Central memory CD8-positive, alpha-beta T cell (primary cell): Measurements from ENCODE around the gene COIL.

Experiments used
- ATAC-seq: fragments of 150-1000 bp; cut with Tn5 transposase; replicated peaks from 2 replicates; pipeline ENCODE4 v1.10.0; 2022; ENCODE audit warnings: mild to moderate bottlenecking, moderate FRiP score, moderate number of reproducible peaks; ENCODE audit not compliant: poor library complexity, severe bottlenecking; ENCODE audit errors: extremely low read depth
- DNase-seq, 2 donors: peaks; one replicate each; pipeline ENCODE4 v3.0.0; 2021; ENCODE audit warnings: low spot score in 2 of 2
- H3K27ac Mint-ChIP-seq: one replicate; pipeline ENCODE4 v1.8.0; 2022; ENCODE audit warnings: low read depth, mild to moderate bottlenecking, moderate library complexity, mixed read lengths
- H3K27me3 Mint-ChIP-seq: one replicate; pipeline ENCODE4 v1.8.0; 2022; ENCODE audit warnings: mixed read lengths
- H3K36me3 Mint-ChIP-seq: one replicate; pipeline ENCODE4 v1.8.0; 2022; ENCODE audit warnings: mild to moderate bottlenecking, moderate library complexity, mixed read lengths; ENCODE audit not compliant: insufficient read depth
- H3K4me1 Mint-ChIP-seq: one replicate; pipeline ENCODE4 v1.8.0; 2022; ENCODE audit warnings: mixed read lengths
- H3K4me3 Mint-ChIP-seq: one replicate; pipeline ENCODE4 v1.8.0; 2022; ENCODE audit warnings: mild to moderate bottlenecking, moderate library complexity, mixed read lengths
- H3K9me3 Mint-ChIP-seq: one replicate; pipeline ENCODE4 v1.8.0; 2022; ENCODE audit warnings: mixed read lengths

Gene COIL

DNA sequence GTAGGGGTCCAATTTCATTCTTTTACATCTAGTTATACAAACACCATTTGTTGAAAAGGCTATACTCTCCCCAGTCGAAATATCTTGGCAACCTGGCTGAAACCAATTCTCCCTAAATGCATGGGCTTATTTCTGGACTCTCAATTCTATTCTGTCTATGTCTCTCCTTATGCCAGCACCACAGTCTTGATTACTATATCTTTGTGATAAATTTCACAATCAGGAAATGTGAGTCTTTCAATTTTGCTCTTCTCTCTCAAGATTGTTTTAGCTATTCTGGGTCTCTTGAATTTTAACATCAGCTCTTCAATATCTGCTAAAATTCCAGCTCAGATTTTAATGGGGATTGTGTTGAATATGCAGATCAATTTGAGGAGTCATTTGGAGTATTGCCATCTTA is 41.1 kb downstream of the COIL start:
- ATAC-seq (no peak), DNase-seq (no peak)
- H3K27ac Mint-ChIP-seq, result no peak overlapping the region
- H3K27me3 Mint-ChIP-seq, result no peaks in the 10 kb centered on the region
- H3K4me1 Mint-ChIP-seq, result peaks cover 8% of the 10 kb centered on the region
- H3K4me3 Mint-ChIP-seq, result no peak overlapping the region
- H3K36me3 Mint-ChIP-seq, result peaks cover 5% of the 10 kb centered on the region
- H3K9me3 Mint-ChIP-seq, result peaks cover 5% of the 10 kb centered on the region

DNA sequence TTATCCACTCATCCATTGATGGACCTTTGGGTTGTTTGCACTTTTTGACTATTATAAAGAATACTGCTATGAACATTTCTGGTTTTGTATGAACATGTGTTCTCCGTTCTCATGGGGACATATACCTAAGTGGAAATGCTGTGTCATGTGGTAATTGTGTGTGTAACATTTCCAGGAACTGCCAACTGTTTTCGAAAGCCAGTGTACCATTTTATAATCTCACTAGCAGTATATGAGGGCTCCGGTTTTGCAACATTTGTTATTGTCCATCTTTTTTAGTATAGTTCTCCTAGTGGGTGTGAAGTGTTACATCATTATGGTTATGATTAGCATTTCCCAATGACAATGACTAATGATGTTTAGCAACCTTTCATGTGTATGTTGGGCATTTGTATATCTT is 41.9 kb downstream of the COIL start:
- Mint-ChIP-seq H3K36me3 (peaks cover 8% of the 10 kb centered on the region), H3K27ac (no peak overlapping the region), H3K4me1 (peaks cover 14% of the 10 kb centered on the region), H3K9me3 (peaks cover 5% of the 10 kb centered on the region), H3K4me3 (no peak overlapping the region), H3K27me3 (no peaks in the 10 kb centered on the region)
- ATAC-seq, result no peak
- no peak for DNase-seq

DNA sequence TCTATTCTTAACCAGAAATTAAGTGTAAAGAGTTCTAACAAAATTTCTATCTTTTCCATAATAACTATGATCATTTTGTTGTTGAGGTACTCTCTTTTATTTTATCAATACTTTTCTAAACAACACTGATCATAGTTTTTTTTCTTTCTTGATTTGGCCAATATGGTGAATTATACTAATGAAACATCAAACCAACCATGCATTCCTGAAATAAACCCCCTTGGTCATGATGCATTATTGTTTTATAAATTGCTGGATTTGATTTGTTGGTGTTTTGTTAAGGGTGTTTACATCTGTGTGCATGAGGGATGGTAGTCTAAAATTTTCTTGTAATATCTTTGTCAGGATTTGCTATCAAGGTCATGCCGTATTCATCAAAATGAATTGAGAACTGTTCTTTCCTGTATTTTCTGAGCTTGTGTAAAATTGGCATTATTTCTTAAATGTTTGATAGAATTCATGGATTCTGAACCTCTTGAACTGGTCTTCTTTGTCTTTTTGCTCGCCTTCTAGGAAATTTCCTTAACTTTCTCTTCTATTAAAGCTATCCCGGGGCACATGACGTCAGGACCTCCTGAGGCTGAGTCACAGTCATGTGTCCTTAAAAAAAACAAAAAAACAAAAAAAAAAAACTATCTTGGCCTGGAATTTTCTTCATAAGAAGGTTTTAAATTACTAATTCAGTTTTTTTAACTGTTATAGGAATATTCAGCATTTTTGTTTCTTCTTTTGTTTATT is 43.1 kb downstream of the COIL start:
- no peak overlapping the region for H3K4me3 Mint-ChIP-seq
- peaks cover 14% of the 10 kb centered on the region for H3K4me1 Mint-ChIP-seq
- peaks cover 13% of the 10 kb centered on the region for H3K36me3 Mint-ChIP-seq
- H3K9me3 Mint-ChIP-seq, result peaks cover 5% of the 10 kb centered on the region
- DNase-seq (no peak), ATAC-seq (no peak)
- no peaks in the 10 kb centered on the region for H3K27me3 Mint-ChIP-seq
- H3K27ac Mint-ChIP-seq, result no peak overlapping the region

DNA sequence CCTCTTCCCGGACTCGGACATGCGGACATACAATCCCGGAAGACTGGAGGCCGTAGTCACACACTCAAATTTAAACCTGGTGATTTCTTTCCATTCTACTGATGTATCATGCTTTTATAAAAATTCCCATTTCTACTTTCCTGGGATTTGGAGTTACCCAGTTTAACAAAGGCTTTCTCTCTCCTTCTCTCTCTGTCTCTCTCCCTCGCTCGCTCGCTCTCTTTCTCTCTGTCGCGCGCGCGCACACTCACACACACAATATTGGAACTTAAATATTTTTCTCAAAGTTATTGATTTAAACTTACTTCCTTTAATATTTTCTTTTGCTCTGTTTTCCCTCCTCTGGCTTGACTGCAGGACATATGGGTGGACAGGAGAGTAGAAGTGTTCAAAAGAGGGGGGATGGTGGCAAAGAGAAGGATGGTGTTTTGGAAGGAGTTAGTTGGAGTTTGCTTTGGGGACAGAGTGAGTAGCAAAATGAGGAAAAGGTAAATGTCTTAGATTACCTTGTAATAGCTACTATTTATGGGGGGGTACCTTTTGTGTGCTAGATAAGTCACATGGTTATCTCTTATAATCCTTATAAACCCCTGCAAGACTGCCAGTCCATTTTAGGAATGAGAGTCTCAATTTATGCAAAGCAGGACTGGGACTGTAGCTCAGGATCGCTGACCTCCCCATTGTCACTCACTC is 46.1 kb downstream of the COIL start:
- ATAC-seq (no peak), DNase-seq (no peak)
- H3K4me3 Mint-ChIP-seq, result peak overlapping the region; percentile 82
- no peaks in the 10 kb centered on the region for H3K27me3 Mint-ChIP-seq
- peak overlapping the region; percentile 82 for H3K27ac Mint-ChIP-seq
- peaks cover 38% of the 10 kb centered on the region for H3K4me1 Mint-ChIP-seq
- peaks cover 5% of the 10 kb centered on the region for H3K9me3 Mint-ChIP-seq
- peaks cover 15% of the 10 kb centered on the region for H3K36me3 Mint-ChIP-seq

DNA sequence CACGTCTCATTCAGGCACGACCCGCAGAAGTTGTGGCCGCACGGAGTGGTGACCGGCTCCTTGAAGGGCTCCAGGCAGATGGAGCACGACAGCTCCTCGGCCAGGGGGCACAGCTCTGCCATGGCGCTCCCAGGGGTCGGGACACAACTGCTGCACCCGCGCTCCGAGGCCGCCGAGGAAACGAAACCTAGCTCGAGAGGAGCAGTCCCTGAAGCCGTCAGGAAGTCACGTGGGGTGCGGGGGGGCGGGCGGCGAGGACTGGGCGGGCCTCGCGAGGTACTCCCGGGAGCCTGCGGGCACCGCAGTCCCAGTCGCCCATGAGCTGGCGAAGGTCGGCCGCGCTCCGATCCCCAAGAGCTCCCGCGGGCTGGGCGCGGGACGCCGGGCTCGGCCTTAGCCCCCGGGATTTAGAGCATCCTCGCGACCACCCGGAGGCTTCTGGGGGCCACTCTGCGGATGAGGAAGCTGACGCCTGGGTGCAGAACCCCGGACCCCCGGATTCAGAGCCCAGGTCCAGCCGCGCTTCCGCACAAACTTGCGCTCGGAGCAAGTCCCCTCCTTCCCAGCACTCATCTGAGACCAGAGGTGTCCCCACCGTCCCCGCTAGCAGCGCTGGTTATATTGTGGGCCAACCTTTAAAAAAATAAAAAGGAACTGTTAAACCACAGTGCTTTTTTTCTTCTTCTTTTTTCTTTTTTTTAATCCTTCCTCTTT is 46.8 kb downstream of the COIL start, which contains the start of gene TRIM25:
TSS of gene TRIM25 (minus strand) at position 183 of the 714 bp plus-strand sequence. CDS start at position 122, 61 bp downstream.
- Mint-ChIP-seq H3K4me1 (peaks cover 40% of the 10 kb centered on the region), H3K27me3 (no peaks in the 10 kb centered on the region), H3K36me3 (peaks cover 17% of the 10 kb centered on the region), H3K27ac (peak within 1 kb of the TSS; percentile 82), H3K9me3 (peaks cover 5% of the 10 kb centered on the region), H3K4me3 (peak within 1 kb of the TSS; percentile 82)
- ATAC-seq (peak; percentile 94), DNase-seq (peak; percentile 56 to 67)

DNA sequence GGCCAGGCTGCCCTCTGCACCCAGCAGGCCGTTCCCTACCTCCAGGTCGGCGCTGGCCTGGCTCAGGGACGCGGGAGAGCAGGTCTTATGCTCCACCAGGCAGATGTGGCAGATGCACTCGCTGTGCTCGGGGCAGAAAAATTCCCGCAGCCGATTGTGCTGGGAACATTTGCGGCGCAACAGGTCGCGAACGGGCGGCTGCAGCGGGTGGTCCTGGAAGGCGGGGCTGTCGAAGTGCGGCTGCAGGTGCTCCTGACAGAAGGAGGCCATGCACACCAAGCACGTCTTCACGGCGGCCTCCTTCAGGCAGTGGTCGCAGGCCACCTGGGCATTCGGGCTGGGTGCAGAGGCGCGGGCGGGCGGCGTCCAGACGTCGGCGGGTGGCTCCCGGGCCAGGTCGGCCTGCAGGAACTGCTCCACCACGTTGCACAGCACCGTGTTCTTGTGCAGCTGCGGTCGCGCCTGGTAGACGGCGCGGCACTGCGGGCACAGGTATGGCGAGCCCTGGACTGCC is 47.4 kb downstream of the COIL start:
- peak; percentile 66 for ATAC-seq
- Mint-ChIP-seq H3K36me3 (peaks cover 17% of the 10 kb centered on the region), H3K4me1 (peaks cover 46% of the 10 kb centered on the region)

DNA sequence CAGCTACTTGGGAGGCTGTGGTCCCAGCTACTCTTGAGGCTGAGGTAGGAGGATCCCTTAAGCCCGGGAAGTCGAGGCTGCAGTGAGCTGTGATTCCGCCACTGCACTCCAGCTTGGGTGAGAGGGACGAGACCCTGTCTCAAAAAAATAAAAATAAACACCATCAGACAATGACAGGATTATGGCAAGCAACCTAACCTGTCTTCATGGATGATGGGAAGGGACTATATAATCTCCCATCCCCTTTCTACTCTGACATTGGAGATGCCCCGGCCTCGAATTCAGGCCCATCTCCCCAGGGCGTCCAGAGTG is 47.9 kb downstream of the COIL start:
- H3K9me3 Mint-ChIP-seq, result peaks cover 5% of the 10 kb centered on the region
- no peak for ATAC-seq
- peak overlapping the region; percentile 82 for H3K27ac Mint-ChIP-seq
- H3K4me3 Mint-ChIP-seq, result peak overlapping the region; percentile 82
- peaks cover 51% of the 10 kb centered on the region for H3K4me1 Mint-ChIP-seq
- H3K27me3 Mint-ChIP-seq, result no peaks in the 10 kb centered on the region
- peaks cover 20% of the 10 kb centered on the region for H3K36me3 Mint-ChIP-seq
- no peak for DNase-seq

More for the DNA sequence above, 47.4 kb downstream of the COIL start:
- DNase-seq, result no peak
- H3K9me3 Mint-ChIP-seq, result peaks cover 5% of the 10 kb centered on the region
- peak overlapping the region; percentile 82 for H3K27ac Mint-ChIP-seq
- peak overlapping the region; percentile 82 for H3K4me3 Mint-ChIP-seq
- H3K27me3 Mint-ChIP-seq, result no peaks in the 10 kb centered on the region

DNA sequence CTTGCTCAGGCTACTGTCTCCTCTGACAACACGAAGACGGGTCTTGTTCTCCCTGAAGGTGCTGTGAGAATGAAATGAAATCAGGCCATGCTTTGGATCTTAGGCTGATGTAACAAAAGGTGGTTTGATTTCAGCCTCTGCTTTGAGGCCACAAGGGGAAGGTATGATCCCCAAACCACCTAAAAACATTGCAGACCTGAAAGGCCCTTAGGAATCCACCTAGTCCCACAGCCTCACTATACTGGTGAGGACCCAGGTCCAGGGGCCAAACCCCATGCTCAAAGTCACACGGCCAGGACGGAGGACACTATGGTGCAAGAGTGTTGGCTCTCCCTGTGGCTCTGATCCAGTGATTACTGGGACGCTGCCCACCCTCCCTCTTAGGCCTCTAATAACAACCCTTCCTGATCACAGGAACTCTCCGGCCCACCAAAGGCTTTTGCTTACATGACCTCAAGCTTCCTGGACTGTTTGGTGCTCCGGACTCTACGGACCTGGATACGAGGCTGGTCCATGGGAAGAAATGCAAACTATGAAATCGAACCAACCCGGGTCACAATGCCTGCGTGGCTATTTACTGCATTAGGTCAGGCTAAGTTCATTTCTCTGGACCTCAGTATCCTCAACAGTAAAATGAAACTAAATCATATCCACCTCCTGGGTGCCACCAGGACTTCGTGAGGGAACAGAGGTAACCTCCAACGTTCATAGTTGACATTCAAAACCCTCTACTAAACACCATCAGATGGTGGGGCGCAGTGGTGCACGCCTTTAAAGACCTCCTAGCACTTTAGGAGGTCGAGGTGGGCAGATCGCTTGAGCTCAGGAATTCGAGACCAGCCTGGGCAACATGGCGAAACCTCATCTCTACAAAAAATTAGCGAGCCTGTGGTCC is 48.5 kb downstream of the COIL start:
- H3K4me1 Mint-ChIP-seq, result peaks cover 57% of the 10 kb centered on the region

DNA sequence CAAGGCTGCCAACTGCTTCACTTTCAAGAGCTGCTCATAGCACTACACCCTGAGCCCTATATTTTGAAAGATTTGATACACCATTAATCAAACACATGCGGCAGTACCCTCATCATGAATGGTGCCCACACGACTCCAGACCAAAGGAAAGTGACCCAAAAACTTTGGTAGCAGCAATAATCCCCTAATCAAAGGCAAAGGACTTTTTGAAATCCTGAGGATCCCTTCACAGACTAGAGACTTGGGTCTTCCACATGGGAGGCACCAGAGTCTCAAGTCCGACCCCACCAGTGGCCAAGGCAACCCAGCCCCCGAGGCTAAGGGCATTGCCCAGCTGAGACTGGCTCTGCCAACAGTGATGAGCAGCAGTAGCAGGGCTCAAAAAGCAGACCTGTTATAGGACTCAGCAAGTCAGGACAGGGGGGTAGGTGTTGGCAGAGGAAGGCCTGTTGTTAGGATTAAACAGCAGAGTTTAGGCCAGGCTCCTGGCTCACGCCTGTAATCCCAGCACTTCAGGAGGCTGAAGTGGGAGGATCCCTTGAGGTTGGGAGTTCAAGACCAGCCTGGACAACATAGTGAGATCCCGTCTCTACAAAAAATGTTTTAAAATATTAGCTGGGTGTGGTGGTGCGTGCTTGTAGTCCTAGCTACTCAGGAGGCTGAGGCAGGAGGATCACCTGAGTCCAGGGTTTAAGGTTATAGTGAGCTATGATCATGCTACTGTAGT is 50.2 kb downstream of the COIL start:
- ATAC-seq (no peak), DNase-seq (no peak)
- Mint-ChIP-seq H3K4me1 (peaks cover 60% of the 10 kb centered on the region), H3K4me3 (peak overlapping the region; percentile 82), H3K27me3 (no peaks in the 10 kb centered on the region), H3K36me3 (peaks cover 39% of the 10 kb centered on the region), H3K9me3 (no peaks in the 10 kb centered on the region), H3K27ac (peak overlapping the region; percentile 77)

More for the DNA sequence above, 48.5 kb downstream of the COIL start:
- ATAC-seq (no peak), DNase-seq (no peak)
- Mint-ChIP-seq H3K36me3 (peaks cover 24% of the 10 kb centered on the region), H3K4me3 (peak overlapping the region; percentile 82), H3K27me3 (no peaks in the 10 kb centered on the region), H3K9me3 (no peaks in the 10 kb centered on the region), H3K27ac (peak overlapping the region; percentile 82)

DNA sequence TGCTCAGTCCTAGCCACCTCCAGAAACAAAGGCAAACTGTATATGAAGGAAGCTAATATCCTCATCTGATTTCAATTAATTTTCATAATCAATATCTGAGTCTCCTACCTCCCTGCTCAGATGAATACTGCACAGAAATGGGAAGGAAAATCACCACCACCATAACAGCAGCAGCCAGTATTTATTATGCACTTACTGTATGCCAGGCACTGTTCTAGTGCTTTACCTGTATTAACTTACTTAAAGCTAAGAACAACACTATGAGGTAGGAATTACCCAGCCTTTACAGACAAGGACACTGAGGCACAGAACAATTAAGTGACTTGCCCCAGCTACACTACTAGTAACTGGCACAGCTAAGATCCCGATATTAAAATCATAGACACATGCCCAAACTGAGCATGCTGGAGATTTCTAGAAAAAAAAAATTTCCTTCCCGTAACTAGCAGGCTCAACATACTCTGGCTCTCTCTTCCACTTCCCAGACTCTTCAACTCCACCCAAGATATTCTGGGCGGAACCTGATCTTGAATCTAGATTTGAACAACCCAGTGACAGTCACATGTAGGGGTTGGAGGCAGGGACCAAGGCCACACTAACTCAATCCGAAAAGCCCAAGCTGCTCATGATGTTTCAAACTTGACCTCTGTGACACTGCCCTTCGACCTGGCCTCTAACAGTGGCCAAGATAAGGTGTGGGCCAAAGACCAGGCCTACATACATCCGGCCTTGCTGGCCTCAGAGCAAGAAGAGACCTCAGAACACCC is 50.9 kb downstream of the COIL start:
- Mint-ChIP-seq H3K4me3 (peak overlapping the region; percentile 82), H3K27me3 (no peaks in the 10 kb centered on the region), H3K36me3 (peaks cover 38% of the 10 kb centered on the region), H3K9me3 (no peaks in the 10 kb centered on the region), H3K4me1 (peaks cover 56% of the 10 kb centered on the region), H3K27ac (peak overlapping the region; percentile 77)
- DNase-seq (no peak), ATAC-seq (no peak)

DNA sequence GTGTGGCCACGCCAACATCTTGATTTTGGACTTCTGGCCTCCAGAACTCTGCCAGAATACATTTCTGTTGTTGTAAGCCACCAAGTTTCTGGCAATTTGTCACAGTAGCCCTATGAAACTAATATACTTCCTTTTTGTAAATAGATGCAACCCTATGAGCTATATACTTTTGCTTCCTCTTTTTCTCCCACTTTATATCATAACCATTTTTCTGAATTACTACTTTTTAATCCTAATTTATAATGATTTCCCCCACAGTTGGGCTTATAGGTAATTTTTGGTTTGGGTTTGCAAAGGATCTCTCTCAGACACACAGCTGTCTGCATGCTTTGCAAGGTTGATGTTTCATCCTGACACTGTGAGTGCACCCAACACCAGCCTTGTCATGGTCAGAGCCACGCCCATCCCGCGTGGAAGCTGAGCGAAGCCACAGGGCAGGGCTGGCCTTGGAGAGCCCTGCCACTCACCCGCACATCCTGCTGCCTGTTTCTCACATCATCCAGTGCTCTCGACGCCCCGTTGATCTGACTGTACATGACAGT is 52.8 kb downstream of the COIL start:
- peaks cover 60% of the 10 kb centered on the region for H3K4me1 Mint-ChIP-seq
- no peak overlapping the region for H3K4me3 Mint-ChIP-seq
- peak in 1 of 2 donors; percentile 21 for DNase-seq
- H3K9me3 Mint-ChIP-seq, result no peaks in the 10 kb centered on the region
- peaks cover 42% of the 10 kb centered on the region for H3K36me3 Mint-ChIP-seq
- H3K27ac Mint-ChIP-seq, result peak overlapping the region; percentile 70
- no peaks in the 10 kb centered on the region for H3K27me3 Mint-ChIP-seq
- peak; percentile 88 for ATAC-seq
